GM21528 (cell line): ENCODE measurements around the gene MYOM3.

ENCODE experiments used
- ATAC-seq: cut with Tn5 transposase; IDR thresholded peaks from one replicate; pipeline ENCODE4 v1.9.1; 2021; ENCODE audit warnings: mild to moderate bottlenecking, moderate library complexity; ENCODE audit not compliant: unreplicated experiment, low FRiP score

MYOM3 gene

DNA sequence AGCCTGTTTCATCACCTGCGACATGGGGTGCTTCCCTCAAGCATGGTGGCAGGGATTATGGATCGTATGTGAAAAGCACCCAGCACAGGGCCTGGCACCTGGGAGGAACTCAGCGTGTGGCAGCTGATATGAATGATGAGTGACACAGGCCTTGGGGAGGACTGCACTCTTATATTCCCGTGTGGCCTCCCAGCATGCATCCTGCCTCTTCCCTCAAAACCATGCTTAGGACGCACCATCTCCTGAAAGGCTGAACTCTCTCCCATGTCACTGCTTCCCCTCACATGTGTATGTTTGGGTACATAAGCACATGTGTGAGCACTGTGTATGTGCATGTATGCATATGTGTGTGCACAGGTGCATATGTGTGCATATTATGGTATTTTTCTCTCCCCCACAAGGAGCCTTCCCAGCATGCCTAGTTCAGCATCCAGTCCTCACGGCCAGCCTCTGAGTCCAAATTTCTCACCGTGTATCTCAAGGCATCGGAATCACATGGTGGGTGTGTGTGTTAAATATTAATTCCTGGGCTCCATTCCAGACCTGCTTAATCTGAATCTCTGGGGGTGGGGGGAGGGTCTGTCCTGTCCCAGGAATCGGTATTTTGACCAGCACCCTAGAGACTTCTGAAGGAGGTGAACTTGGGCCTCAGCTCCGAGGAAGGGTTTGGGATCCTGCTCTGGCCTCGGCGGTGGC is 12.8 kb downstream of the MYOM3 start:
- ATAC-seq, result no peak

DNA sequence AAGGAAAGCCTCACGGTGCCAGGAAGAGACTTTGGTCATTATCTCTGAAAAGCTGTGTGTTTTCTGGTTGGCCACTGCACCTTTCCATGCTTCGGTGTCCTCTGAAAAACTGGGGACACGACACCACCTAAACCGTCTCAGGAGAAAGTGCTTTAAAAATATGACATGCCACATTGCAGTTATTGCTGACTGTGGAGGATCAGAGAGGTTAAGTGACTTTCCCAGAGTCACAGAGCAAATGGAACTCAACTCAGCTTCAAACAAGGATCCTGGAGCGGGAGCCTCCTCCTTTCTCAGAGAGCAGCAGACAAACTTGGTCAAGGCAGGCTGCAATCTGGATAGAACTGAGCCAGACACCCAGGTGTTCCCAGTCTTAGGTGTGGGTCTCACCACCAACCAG is 13.8 kb downstream of the MYOM3 start:
- no peak for ATAC-seq

DNA sequence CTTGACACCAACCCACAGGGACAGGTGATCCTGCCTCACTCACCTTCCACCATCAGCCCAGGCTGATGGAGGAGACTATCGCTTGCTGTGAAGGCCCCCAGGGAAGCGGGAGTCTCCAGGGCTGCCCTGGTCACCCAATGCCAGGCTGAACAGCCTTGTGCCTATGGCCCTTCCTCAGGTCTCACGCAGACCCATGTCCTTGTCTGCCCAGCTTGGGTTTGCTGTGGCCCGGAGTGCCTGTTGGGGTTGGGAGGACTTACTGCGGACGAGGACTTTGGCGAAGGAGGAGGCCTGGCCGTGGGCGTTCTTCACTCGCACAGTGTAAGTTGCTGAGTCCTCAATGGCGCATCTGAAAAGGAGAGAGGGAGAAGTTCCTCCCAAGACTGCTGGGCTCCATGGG is 14.3 kb downstream of the MYOM3 start:
- ATAC-seq, result no peak

DNA sequence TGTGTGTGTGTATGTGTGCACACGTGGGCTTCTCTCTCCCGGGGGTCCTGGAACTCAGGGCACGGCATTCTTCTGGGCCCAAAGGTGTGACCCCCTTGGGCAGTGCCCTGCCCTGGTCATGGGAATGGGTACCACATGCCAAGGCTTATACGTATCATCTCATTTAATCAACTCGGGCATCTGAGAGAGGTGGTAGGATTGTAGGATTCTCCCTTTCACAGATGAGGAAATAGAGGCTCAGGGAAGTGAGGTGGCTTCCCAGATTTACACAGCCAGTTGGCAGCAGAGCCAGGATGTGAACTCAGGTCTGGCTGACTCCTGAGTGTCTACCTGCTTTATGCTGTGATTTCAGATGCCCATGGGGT is 15.2 kb downstream of the MYOM3 start:
- ATAC-seq, result no peak

DNA sequence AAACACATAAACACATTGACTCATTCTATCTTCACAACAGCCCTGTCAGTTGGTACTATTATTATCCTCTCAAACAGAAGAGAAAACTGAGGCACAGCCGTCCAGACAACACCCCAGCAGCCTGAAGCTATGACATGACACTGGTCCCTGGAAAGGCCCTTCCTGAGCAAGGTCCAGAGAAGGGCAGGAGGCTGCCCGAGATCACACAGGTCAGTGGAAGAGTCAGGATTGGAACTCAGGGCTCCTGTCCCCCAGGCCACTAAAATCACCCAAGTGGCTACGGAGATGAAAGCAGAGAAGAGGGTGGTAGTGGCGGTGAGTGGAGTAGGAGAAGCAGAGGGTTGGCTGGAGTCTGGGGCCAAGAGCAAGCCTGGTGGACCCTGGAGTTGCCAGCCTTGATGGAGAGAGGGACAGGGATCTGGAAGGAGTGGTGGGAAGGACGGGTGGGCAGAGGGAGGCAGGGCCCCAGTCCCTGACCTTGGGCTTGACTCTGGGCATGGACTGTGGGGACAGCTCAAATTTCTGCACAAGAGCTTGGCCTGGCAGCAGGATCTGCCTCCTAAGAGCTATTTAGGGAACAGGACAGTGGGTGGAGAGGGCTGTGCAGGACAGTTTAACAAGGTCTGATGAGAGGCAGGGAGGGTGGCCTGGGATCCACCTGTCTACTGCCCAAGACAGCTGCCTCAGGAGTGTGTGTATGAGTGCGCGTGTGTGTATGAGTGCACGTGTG is 15.8 kb downstream of the MYOM3 start:
- no peak for ATAC-seq

DNA sequence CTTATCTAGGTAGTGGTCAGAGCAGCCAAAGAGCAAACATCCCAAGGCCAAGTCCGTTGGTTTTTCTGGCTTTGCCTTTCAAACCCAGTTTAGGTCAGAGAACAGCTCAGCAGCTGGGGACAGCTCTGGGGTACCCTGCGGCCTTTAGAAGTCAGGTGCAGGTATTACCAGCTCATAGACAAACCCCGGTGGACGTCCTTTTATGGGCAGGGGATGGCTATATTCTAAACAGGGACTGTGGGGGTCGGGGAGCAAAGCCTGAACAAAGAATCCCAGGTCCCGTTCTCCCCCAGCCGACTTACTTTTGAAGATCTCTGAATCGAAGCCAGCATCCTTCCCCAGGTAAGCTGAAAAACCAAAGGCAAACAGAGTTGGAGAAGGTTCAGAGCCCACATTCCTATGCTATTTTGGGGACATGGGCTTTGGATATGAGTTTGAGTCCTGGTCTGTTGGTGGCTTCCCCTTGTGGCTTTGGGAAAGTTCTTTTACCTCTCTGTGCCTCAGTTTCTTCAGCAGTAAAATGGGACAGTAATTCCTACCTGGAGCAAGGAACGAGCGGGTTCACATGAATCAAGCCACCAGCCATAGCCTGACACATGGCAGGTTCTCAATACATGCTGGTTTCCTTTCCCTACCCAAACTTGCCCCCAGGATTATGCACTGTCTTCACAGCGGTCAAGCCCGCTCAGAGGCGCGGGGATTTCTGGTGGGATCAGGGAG is 16.6 kb downstream of the MYOM3 start:
- ATAC-seq, result no peak

DNA sequence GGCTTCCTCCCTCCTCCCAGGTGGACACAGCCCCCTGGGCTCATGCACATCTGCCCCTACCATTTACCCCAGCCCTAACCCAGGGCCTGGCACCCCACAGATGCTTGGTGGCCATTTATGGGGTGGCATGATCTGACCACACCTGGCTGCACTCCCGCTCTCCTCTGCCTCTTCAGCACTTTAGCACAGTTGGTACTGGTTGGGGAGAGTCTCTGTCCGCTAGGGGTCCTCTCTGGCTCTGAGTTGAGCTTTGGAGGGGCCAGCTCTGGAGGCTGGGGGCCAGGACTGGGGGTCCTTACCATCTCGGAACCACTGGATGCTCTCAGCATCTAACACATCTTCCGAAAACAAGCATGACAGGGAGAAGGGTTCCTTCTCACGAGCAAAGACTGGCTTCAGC is 17.4 kb downstream of the MYOM3 start:
- ATAC-seq, result no peak

DNA sequence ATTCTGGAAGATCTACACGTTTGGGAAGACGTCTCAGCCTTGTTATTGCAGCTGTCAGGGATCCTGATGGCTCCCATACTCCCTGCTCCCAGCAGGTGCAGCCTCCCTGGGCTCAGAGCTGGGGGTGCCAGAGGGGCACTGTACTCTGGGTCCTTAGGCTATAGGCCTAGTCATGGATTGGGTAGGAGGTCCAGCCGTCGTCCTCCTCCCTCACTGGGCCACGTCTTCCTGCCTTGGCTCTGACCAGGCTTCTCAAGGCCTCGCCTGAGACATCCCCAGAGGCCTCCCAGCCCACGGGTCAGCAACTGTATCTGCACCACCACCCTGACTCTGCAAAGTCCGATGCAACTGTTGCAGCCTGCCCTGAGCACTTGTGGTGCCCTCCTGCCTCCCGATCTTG is 18.2 kb downstream of the MYOM3 start:
- no peak for ATAC-seq

DNA sequence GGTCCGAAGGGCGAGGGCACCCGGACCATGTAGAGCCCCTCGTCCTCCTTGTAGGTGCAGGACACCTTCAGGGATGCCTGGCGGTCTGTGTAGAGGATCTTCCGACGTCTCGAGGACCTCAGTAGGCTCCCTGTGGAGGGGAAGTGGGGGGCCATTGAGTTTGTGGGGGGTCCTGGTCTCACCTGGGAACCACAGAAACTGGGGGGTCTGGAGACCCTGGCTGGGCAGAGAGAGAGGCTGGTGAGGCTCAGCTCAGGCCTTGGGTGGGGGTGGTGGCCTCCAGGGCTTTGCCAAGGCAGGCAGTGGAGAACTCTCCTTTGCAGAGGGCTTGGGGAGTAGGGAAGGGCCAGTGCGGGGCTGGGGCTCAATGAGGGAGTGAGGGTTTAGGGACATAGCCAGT is 19.0 kb downstream of the MYOM3 start:
- no peak for ATAC-seq

DNA sequence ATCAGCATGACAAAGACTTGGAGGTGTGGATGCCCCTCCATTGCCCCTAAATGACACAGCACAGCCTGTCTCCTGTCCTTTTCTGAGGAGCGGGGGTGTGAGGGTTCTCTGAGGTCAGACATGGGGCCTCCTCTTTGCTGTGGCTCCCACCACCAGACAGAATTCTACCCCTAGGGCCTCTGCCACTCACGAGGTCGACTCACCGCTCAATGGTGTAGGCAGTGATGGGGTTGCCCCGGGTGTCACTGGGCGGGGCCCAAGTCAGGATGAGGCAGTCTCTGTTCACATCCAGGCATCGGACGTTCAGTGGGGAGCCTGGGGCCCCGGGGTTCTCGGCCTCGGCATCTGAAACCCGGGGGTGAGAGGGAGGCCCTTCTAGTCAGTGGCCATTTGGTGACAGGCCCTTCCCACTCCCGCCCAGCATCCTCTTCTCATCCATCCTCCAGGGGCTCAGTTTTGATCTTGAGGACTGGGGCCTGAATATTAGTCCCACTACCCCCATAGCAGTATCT is 19.9 kb downstream of the MYOM3 start:
- no peak for ATAC-seq

DNA sequence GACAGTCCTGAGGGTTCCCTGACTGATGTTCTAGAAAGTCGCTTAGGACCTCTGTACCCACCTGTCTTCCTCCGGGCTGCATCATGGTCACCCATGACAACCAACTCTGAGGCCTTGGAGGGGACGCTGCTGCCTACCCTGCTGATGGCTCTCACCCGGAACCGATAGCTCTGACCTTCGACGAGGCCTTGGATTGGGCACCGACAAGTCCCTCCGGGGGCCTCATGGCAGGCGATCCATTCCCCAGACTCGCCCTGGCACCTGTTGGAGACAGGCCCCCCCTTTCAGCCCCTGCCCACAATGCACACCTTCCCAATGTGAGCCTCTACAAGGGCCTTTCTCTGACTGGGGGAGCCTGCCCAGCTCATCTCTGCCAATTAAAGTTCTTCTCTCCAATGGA is 21.2 kb downstream of the MYOM3 start:
- ATAC-seq, result no peak

DNA sequence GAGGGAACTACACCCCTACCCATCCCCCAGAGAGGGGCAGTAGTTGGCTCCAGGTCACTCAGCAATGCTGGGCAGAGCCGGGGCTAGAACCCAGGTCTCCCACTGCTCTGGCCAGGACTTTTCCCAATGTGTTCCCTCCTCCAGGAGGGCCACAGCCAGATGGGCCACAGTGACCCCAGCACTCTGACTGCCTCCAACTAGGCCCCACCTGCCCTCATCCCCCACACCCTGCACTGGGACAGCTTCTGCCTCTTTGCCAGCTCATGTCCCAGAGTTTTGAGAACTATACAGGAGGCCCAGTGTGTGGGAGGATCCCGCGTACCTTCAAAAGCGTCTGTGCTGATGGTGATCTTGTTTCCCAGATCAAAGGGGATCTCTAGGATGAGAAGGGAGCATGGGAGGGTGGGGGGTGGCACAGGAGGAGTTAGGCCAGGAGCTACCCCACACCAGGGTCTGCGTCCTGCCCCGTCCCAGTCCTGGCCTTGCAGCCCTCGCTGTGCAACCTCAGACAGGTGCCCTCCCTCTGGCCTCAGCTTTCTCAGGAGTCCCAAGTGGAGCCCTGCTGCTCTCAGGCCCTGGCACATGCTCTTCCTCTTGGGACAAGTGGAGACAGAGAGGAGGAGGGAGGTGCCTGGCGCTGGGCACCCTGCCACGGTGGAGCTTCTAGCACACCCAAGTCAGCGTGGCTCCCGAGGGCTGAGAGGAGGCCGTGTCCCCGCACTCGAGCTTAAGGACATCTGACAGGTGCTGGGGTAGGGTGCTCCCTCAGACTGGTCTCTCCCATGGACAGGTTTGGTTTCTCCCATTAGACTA is 22.0 kb downstream of the MYOM3 start:
- no peak for ATAC-seq

DNA sequence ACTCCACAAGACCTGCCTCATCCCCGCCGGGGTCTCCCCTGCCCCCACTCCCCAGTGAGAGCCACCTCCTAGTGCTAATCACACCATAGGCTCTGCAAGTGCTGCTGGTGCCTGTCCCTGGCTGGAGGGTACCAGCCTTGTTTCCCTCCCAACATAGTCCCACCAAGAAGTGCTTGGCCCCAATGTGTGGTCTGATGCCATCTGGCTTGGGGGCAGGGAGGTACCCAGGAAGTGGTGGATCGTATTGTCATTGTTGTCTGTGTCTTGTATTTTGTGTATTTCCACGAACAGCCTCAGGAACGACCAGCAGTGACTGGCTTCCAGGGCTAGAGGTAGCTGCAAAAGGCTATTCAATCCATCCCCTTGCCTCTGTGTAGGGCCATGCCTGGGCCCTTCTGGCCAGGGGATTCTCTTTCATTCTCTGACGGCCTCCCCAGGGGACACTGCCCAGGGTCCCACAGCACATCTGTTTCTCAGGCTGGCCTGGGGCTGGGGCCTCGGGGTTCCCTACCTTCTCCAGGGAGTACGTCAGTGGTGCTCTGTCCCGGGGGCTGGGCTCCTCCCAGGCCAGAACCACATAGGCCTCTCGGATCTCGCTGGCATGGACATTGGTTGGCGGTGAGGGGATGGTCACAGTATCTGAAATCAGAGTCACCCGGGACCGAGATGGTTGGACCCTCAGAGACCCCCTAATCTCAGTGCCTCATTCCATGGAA is 22.8 kb downstream of the MYOM3 start:
- ATAC-seq, result no peak

DNA sequence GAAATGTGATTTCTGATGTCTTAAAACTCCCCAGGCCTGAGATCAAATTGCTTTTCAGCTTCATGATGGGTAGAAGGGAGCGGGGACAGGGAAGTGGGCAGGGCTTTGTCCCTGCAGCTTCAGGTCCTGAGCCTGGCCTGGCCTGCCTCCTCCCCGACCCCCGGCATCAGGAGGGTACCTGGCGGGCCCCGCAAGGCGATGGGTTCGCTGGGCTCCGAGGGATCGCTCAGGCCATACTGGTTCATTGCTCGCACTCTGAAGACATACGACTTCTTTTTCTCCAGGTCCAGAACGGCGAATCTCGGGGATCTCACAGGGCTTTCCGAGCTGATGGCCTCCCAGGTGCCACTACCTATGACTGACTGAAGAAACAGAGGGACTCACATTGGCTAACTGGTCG is 25.5 kb downstream of the MYOM3 start:
- ATAC-seq, result no peak

DNA sequence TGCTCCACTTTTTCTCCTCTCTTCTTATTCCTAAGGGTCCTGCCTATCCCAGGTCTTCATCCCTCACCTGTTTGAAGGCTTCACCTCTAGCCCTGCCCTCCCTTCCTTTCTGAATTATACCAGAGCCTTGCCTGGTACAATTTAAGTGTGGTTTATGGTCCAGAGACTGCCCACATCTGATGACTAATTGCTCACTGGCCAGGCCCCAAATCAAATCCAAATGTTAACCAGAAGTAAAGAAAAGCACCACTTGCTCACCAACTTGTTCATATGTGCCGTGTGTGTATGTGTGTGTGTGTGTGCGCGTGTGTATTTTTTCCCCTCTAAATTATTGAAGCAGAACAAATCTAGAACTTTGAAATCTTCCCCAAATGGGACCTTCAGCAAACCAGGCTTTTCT is 26.4 kb downstream of the MYOM3 start:
- no peak for ATAC-seq

DNA sequence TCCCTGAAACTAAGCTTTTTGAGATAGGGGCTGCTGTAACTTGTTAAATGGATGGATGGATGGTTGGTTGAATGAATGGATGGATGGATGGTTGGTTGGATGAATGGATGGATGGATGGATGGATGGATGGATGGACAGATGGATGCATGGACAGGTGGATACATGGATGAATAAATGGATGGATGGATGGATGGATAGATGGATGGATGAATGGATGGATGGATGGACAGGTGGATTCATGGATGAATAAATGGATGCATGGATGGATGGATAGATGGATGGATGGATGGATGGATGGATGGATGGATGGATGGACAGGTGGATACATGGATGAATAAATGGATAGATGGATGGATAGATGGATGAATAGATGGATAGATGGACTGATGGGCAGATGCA is 26.9 kb downstream of the MYOM3 start:
- no peak for ATAC-seq

DNA sequence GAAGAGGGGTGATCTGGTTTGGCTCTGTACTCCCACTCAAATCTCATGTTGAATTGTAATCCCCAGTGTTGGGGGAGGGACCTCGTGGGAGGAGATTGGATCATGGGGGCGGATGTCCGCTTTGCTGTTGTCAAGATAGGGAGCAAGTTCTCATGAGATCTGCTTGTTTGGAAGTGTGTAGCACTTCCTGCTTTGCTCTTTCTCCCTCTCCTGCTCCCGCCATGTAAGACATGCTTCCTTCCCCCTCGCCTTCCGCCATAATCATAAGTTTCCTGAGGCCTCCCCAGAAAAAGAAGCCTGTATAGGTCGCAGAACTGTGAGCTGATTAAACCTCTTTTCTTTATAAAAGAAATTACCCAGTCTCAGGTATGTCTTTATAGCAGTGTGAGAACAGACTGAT is 27.9 kb downstream of the MYOM3 start:
- ATAC-seq, result no peak

DNA sequence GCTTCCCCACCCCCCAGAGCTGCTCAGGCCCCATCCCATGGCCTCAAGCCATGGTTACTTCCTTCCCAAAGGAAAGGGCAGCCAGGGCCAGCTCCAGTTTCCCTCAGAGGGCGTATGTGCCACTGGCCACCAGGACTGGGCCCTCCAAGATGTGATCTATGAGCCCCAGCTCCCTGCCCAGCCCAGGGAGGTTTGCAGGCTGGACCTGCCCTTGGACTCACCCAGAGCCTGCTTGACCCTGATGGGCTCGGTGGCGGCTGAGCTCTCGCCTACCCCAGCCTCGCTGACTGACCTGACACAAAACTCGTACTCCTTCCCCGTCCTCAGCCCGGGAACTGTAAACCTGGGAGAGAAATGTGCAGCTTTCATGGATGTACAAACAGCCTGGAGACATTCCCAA is 29.6 kb downstream of the MYOM3 start:
- ATAC-seq, result no peak

DNA sequence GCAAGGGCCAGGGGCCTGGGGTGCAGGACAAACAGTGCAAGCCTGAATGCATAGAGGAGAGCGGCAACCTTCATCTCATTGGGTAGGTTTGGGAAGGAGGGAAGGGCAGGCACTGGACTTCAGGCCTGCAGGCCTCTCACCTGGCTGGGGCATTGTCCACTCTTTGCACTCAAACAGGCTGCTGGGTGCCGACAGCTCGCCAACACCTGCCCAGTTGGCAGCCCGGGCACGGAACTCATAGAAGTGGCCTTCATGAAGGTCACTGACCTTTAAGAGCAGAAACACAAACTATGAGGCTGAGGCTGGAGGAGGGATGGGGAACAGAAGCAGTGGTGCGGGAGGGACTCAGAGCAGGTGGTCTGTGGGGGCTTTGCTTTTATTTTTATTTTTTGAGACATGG is 30.7 kb downstream of the MYOM3 start:
- ATAC-seq, result no peak

DNA sequence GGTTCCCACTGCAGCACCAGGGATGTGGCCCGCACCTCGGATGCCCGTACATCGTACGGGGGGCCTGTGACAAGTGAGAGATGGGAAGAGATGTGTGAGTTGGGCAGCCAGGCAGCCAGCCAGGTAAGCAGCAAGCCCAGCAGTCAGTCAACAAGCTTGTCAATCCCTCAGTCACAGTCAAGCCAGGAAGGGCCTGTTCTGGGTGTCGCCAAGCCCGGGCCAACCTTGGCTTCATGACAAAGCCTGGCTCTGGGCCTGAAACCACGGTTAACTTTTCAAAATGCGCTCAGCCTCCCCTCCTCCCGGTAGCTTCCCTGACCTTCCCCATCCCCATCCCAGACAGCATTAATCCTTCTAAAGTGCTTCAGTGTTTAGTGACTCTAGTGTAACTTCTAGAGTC is 31.8 kb downstream of the MYOM3 start:
- no peak for ATAC-seq
